Measurements from ENCODE around the gene PARVB. TPM values are rescaled to one million over a fixed set of nuclear protein-coding genes. Genes with fewer than 3 reads are reported as not detected.

The PARVB gene
- total and polyA plus RNA-seq, 4 experiments from 2014 or later, result 3.4 to 17.0 (median 9.8) TPM

DNA sequence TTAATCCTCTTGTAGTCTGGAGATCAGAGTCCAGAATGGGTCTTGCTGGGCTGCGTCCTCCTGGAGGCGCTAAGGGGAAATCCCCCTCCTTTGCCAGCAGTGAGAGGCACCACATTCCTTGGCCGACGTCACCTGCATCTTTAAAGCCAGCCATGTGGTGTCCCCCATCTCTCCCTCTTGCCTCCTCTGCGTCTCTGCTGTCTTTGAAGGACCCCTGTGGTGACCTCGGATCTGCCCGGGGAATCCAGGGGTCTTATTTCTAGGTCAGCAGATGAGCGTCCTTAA is 27.2 kb upstream of the PARVB start:
- CTCF ChIA-PET (ENCODE audit: partially characterized antibody), result interaction anchor here (5.2 to 6.7 kb wide), 2 partner anchors 88 to 629 kb away, joined by 122 to 157 read pairs; no protein-coding TSS in a partner anchor
- peaks cover 11% of the 10 kb centered on the region for H3K4me1 ChIP-seq (ENCODE audit: insufficient read depth, low read length)

DNA sequence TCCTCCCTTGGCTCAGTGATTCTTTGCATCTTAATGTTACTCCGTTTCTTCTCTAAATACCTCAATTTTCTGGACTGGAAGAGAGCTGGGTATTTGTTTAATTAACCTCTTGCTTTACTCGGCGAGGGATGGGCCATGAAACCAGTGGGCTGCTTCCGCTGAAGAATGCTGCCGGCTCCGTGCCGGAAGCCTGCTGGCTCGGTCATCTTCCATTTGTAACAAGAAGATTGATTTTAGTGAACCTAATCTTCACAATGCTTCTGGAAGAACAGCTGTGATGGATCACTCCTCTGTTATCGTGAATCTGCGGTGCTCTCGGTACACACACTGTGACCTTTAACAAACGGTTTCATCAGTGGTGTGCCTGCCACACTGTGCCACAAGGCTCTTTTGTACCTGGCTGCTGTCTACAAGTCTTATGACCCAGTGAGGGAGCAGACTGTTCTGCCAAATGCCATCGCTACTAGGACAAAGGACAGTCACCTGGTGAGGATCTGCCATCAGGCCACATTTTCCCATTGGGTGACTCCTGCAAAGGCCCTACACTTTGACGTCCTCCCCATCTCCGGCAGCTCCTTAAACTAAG is 25.3 kb upstream of the PARVB start:
- H3K27me3 Mint-ChIP-seq, result no peaks in the 10 kb centered on the region
- DNase-seq, result no peak
- intact Hi-C loops (cut with micrococcal nuclease), result no loop called here

More for the DNA sequence above, 27.2 kb upstream of the PARVB start:
- Histone ChIP-seq H3K9me3 (ENCODE audit: control insufficient read depth in 1 of 2, low read length in 2 of 2) (no peaks in the 10 kb centered on the region), H3K27me3 (ENCODE audit: insufficient read depth, low read length) (no peaks in the 10 kb centered on the region), H3K36me3 (ENCODE audit: insufficient read depth, low read length) (peaks cover 11% of the 10 kb centered on the region), H3K27ac (ENCODE audit: low read depth, low read length) (peak overlapping the region; percentile 63), H3K4me3 (ENCODE audit: low read length in 2 of 2) (peak overlapping the region in 1 of 2 donors; percentile 74)
- POLR2A ChIA-PET (ENCODE audit: partially characterized antibody), result interaction anchor here (1.0 kb wide), 2 partner anchors 9 to 89 kb away, joined by 4 read pairs; no protein-coding TSS in a partner anchor
- intact Hi-C loops (cut with micrococcal nuclease), result no loop called here
- H3K9me3 Mint-ChIP-seq, result peaks cover 0 to 1% (median 0%) of the 10 kb centered on the region in 8 donors
- H3K27me3 Mint-ChIP-seq, result no peaks in the 10 kb centered on the region
- peaks cover 13 to 36% (median 26%) of the 10 kb centered on the region in 4 donors for H3K4me1 Mint-ChIP-seq
- H3K36me3 Mint-ChIP-seq, result peaks cover 35 to 55% of the 10 kb centered on the region in 2 donors
- peak overlapping the region in 6 of 7 donors; percentile 42 to 97 (median 95) for H3K27ac Mint-ChIP-seq
- H3K4me3 Mint-ChIP-seq, result peak overlapping the region; percentile 52 to 94 (median 92)
- DNase-seq, result no peak

DNA sequence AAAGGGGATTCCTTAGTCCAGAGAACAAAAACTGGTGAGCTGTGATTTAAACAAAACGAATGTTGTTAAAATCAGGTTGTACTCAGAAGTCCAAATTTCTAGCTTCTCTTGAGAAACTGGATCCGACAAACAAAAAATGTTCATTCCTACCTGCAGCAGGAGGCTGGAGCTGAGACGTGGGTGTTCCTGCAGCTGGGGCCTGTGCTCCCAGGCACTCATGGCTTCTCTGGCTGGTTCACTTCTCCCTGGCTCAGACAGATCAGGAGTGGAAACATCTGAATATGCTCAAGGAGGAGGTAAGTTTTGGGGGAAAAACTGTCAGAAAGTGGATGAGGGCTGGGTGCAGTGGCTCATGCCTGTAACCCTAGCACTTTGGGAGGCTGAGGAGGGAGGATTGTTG is 24.7 kb upstream of the PARVB start:
- no peaks in the 10 kb centered on the region for H3K27me3 Mint-ChIP-seq
- Histone ChIP-seq H3K4me1 (ENCODE audit: insufficient read depth, low read length) (peaks cover 11% of the 10 kb centered on the region), H3K36me3 (ENCODE audit: insufficient read depth, low read length) (no peaks in the 10 kb centered on the region), H3K4me3 (ENCODE audit: low read length in 2 of 2) (no peak overlapping the region), H3K9me3 (ENCODE audit: control insufficient read depth in 1 of 2, low read length in 2 of 2) (no peaks in the 10 kb centered on the region), H3K27ac (ENCODE audit: low read depth, low read length) (no peak overlapping the region), H3K27me3 (ENCODE audit: insufficient read depth, low read length) (no peaks in the 10 kb centered on the region)
- peaks cover 23 to 32% of the 10 kb centered on the region in 2 donors for H3K36me3 Mint-ChIP-seq
- peaks cover 0 to 2% (median 0%) of the 10 kb centered on the region in 8 donors for H3K9me3 Mint-ChIP-seq
- no peak overlapping the region for H3K4me3 Mint-ChIP-seq
- ChIA-PET POLR2A (ENCODE audit: partially characterized antibody) (interaction anchor here (0.8 kb wide), 1 partner anchor 86 kb away, joined by 3 read pairs; no protein-coding TSS in a partner anchor), CTCF (ENCODE audit: partially characterized antibody) (no interaction called here)
- no peak for DNase-seq
- peaks cover 8 to 28% (median 18%) of the 10 kb centered on the region in 4 donors for H3K4me1 Mint-ChIP-seq
- intact Hi-C loops (cut with micrococcal nuclease), result no loop called here
- no peak overlapping the region for H3K27ac Mint-ChIP-seq

More for the DNA sequence above, 25.3 kb upstream of the PARVB start:
- Histone ChIP-seq H3K4me3 (ENCODE audit: low read length in 2 of 2) (no peak overlapping the region), H3K36me3 (ENCODE audit: insufficient read depth, low read length) (no peaks in the 10 kb centered on the region), H3K4me1 (ENCODE audit: insufficient read depth, low read length) (peaks cover 11% of the 10 kb centered on the region), H3K9me3 (ENCODE audit: control insufficient read depth in 1 of 2, low read length in 2 of 2) (no peaks in the 10 kb centered on the region), H3K27ac (ENCODE audit: low read depth, low read length) (no peak overlapping the region), H3K27me3 (ENCODE audit: insufficient read depth, low read length) (no peaks in the 10 kb centered on the region)
- ChIA-PET POLR2A (ENCODE audit: partially characterized antibody) (interaction anchor here (0.6 to 0.8 kb wide), 2 partner anchors 87 to 1105 kb away, joined by 3 read pairs; no protein-coding TSS in a partner anchor), CTCF (ENCODE audit: partially characterized antibody) (interaction anchor here (1.3 kb wide), 1 partner anchor 686 kb away, joined by 3 read pairs; no protein-coding TSS in a partner anchor)
- Mint-ChIP-seq H3K4me3 (peak overlapping the region in 2 of 8 donors; percentile 31 to 39), H3K9me3 (no peaks in the 10 kb centered on the region), H3K4me1 (peaks cover 9 to 29% (median 19%) of the 10 kb centered on the region in 4 donors), H3K27ac (peak overlapping the region in 1 of 7 donors; percentile 68), H3K36me3 (peaks cover 23 to 38% of the 10 kb centered on the region in 2 donors)

DNA sequence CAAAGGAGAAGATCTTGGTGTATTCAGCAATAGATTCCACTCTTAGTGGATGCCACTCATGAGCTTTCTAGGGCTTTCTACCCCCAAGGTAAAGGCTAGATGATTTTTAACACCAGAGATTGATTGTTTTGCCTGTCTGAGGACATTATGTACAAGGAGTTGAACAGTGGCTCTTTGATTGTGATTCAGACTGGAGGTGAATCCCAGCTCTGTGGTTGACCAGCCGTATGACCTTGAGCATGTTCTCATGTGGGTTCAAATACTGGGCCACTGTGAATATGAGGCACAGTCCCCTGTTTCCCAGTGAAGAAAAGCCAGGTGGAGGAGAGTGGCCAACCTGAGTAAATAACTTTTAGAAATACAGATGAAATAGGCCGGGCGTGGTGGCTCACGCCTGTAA is 24.0 kb upstream of the PARVB start:
- Histone ChIP-seq H3K27ac (ENCODE audit: low read depth, low read length) (no peak overlapping the region), H3K27me3 (ENCODE audit: insufficient read depth, low read length) (no peaks in the 10 kb centered on the region), H3K4me1 (ENCODE audit: insufficient read depth, low read length) (peaks cover 11% of the 10 kb centered on the region), H3K9me3 (ENCODE audit: control insufficient read depth in 1 of 2, low read length in 2 of 2) (no peaks in the 10 kb centered on the region), H3K4me3 (ENCODE audit: low read length in 2 of 2) (no peak overlapping the region), H3K36me3 (ENCODE audit: insufficient read depth, low read length) (no peaks in the 10 kb centered on the region)
- Mint-ChIP-seq H3K27ac (peak overlapping the region in 1 of 7 donors; percentile 29), H3K36me3 (peaks cover 25 to 26% of the 10 kb centered on the region in 2 donors), H3K4me1 (peaks cover 6 to 22% (median 13%) of the 10 kb centered on the region in 4 donors), H3K4me3 (no peak overlapping the region), H3K9me3 (peaks cover 0 to 2% (median 0%) of the 10 kb centered on the region in 8 donors), H3K27me3 (no peaks in the 10 kb centered on the region)
- POLR2A ChIA-PET (ENCODE audit: partially characterized antibody), result no interaction called here
- intact Hi-C loops (cut with micrococcal nuclease), result no loop called here
- CTCF ChIA-PET (ENCODE audit: partially characterized antibody), result no interaction called here
- DNase-seq, result no peak

DNA sequence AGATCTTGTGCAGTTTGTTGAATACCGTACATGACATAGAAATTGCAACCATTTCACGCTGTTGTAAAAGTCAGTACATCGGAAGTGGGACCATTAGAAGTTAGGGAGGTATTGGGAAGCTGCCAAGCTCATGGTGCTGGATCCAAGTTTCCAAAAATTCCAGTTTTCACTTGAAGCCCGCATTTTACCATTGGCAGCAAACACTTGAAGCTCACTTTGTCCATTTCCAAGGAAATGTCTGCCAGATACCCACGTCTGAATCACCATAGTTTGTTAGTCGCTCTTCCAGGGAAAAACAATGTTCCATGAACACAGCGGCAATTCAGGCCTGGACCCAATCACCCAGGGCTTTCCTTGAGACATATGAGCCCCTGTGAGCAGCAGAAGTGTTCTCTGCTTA is 22.6 kb upstream of the PARVB start:
- ChIA-PET CTCF (ENCODE audit: partially characterized antibody) (interaction anchor here (0.8 to 5.8 kb wide), 2 partner anchors 8 to 78 kb away, joined by 3 to 28 read pairs; no protein-coding TSS in a partner anchor), POLR2A (ENCODE audit: partially characterized antibody) (no interaction called here)
- Mint-ChIP-seq H3K4me1 (peaks cover 1 to 8% (median 5%) of the 10 kb centered on the region in 4 donors), H3K9me3 (peaks cover 0 to 7% (median 2%) of the 10 kb centered on the region in 8 donors), H3K36me3 (peaks cover 18 to 33% of the 10 kb centered on the region in 2 donors), H3K27me3 (no peaks in the 10 kb centered on the region), H3K4me3 (no peak overlapping the region), H3K27ac (no peak overlapping the region)
- Histone ChIP-seq H3K4me1 (ENCODE audit: insufficient read depth, low read length) (peaks cover 4% of the 10 kb centered on the region), H3K4me3 (ENCODE audit: low read length in 2 of 2) (no peak overlapping the region), H3K27ac (ENCODE audit: low read depth, low read length) (no peak overlapping the region), H3K9me3 (ENCODE audit: control insufficient read depth in 1 of 2, low read length in 2 of 2) (no peaks in the 10 kb centered on the region), H3K27me3 (ENCODE audit: insufficient read depth, low read length) (no peaks in the 10 kb centered on the region), H3K36me3 (ENCODE audit: insufficient read depth, low read length) (no peaks in the 10 kb centered on the region)
- intact Hi-C loops (cut with micrococcal nuclease), result no loop called here
- no peak for DNase-seq

DNA sequence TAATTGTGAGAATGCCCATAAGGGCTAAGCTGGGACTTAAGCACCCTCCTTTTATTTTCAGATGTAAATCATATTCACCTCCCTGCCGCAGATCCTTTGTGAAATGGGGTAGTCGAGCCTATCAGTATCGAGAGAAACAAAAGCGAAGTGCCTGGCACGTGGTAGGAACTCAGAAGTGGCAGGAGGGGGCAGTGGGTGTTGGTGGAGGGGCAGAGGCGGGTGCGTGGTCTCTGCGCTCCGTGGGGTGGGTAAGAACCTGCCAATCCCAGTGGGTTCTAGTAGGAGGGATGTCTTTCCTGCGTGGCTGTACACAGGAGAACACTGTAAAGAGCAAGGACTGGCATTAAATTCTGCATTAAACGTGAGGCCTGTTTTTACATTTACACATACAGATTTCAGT is 21.8 kb upstream of the PARVB start:
- no peaks in the 10 kb centered on the region for H3K27me3 ChIP-seq (ENCODE audit: insufficient read depth, low read length)
- intact Hi-C loops (cut with micrococcal nuclease), result no loop called here
- Mint-ChIP-seq H3K27me3 (no peaks in the 10 kb centered on the region), H3K36me3 (peaks cover 15 to 30% of the 10 kb centered on the region in 2 donors), H3K4me3 (no peak overlapping the region), H3K27ac (no peak overlapping the region), H3K9me3 (peaks cover 0 to 7% (median 2%) of the 10 kb centered on the region in 8 donors), H3K4me1 (peaks cover 0 to 2% (median 2%) of the 10 kb centered on the region in 4 donors)
- no peak overlapping the region for H3K4me3 ChIP-seq (ENCODE audit: low read length in 2 of 2)
- no peak overlapping the region for H3K27ac ChIP-seq (ENCODE audit: low read depth, low read length)
- ChIA-PET CTCF (ENCODE audit: partially characterized antibody) (interaction anchor here (5.8 kb wide), 1 partner anchor 9 kb away, joined by 28 read pairs; no protein-coding TSS in a partner anchor), POLR2A (ENCODE audit: partially characterized antibody) (no interaction called here)
- H3K4me1 ChIP-seq (ENCODE audit: insufficient read depth, low read length), result no peaks in the 10 kb centered on the region
- no peak for DNase-seq
- no peaks in the 10 kb centered on the region for H3K9me3 ChIP-seq (ENCODE audit: control insufficient read depth in 1 of 2, low read length in 2 of 2)
- H3K36me3 ChIP-seq (ENCODE audit: insufficient read depth, low read length), result no peaks in the 10 kb centered on the region

DNA sequence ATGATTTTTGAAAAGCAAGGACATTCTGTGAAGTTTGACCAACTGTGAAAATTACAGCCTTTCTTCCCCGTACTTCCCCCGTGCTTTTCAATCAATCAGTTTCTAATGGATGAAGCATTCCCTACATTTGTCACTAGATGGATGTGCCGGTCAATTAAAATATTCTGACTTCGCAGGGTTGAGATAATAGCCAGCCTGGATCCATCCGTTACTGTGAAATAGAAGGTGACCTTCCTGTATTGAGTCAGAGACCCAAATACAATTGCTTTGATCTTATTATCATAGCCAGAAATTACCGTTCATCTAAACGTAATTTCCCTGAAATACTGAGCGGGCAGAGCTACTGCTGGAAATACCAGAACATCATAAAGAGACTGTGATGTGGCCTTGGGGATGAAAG is 21.1 kb upstream of the PARVB start:
- no peaks in the 10 kb centered on the region for H3K27me3 Mint-ChIP-seq
- H3K36me3 Mint-ChIP-seq, result peaks cover 12 to 32% of the 10 kb centered on the region in 2 donors
- H3K4me1 Mint-ChIP-seq, result peaks cover 0 to 1% (median 0%) of the 10 kb centered on the region in 4 donors
- Histone ChIP-seq H3K4me3 (ENCODE audit: low read length in 2 of 2) (no peak overlapping the region), H3K4me1 (ENCODE audit: insufficient read depth, low read length) (no peaks in the 10 kb centered on the region), H3K36me3 (ENCODE audit: insufficient read depth, low read length) (no peaks in the 10 kb centered on the region), H3K27ac (ENCODE audit: low read depth, low read length) (no peak overlapping the region), H3K9me3 (ENCODE audit: control insufficient read depth in 1 of 2, low read length in 2 of 2) (no peaks in the 10 kb centered on the region), H3K27me3 (ENCODE audit: insufficient read depth, low read length) (no peaks in the 10 kb centered on the region)
- H3K9me3 Mint-ChIP-seq, result peaks cover 0 to 7% (median 2%) of the 10 kb centered on the region in 8 donors
- intact Hi-C loops (cut with micrococcal nuclease), result no loop called here
- H3K27ac Mint-ChIP-seq, result no peak overlapping the region
- H3K4me3 Mint-ChIP-seq, result no peak overlapping the region
- DNase-seq, result no peak
- CTCF ChIA-PET (ENCODE audit: partially characterized antibody), result interaction anchor here (5.8 kb wide), 1 partner anchor 9 kb away, joined by 28 read pairs; no protein-coding TSS in a partner anchor
- POLR2A ChIA-PET (ENCODE audit: partially characterized antibody), result no interaction called here

Measured in CD4-positive, alpha-beta memory T cell (primary cell).